ENCODE data around the gene LRIF1. TPM values are rescaled to one million over a fixed set of nuclear protein-coding genes. Genes with fewer than 3 reads are reported as not detected.
A peak's percentile ranks its signal among the peaks of the same experiment; 100 is the strongest.

LRIF1 gene
- total and polyA plus RNA-seq, 10 of the 15 experiments (the other 5 are each of a cell fraction or from before 2014, with no cell fraction given), result 9.7 to 20.3 (median 15.8) TPM

DNA sequence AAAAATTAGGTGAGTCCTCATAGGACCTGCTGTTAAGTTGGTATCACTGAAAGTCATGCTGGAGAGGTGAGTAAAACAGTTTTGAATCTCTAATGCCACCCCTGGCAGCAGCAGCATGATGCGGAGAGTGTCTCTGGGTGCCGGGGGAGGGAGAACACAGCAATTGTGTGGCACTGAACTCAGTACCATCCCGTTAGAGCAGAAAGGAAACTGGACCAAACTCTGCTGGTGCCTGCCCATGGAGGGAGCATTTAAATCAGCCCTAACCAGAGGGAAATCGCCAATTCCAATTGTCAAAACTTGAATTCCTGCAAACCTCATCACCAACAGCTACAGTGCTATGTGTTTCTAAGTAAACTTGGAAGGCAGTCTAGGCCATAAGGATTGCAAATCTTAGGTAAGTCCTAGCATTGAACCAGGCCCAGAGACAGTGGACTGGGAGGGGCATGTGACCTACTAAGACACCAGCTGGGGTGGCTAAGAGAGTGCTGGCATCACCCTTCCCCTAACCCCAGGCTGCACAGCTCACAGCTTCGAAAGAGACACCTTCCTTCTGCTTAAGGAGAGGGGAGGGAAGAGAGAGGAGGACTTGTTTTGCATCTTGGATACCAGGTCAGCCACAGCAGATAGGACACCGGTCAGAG lies 60.8 kb downstream of the LRIF1 start:
- H3K4me2 ChIP-seq (ENCODE audit: control insufficient read depth, insufficient read depth), result no peak overlapping the region
- no peak overlapping the region for H2AFZ ChIP-seq (ENCODE audit: control insufficient read depth, low read depth, low read length)
- H3K36me3 ChIP-seq (ENCODE audit: control insufficient read depth in 2 of 2, insufficient read depth in 2 of 2, low read length in 1 of 2), result peaks cover 6 to 12% of the 10 kb centered on the region in 2 experiments
- 84% methylated on average over 6 of the region's 6 CpGs for WGBS (ENCODE audit: insufficient coverage, insufficient replicate concordance, low lambda C conversion rate, missing lambda C conversion rate)
- FAIRE-seq, result peak; percentile 18
- in situ Hi-C loops (cut with MboI) (no loop called here), intact Hi-C loops (cut with micrococcal nuclease; ENCODE audit: unreplicated experiment) (no loop called here)
- BruUV-seq (replicated peaks), result no TSS peak
- no peak overlapping the region for H3K9ac ChIP-seq (ENCODE audit: control insufficient read depth, insufficient read depth, low read length)
- TF ChIP-seq, protein P1, sequence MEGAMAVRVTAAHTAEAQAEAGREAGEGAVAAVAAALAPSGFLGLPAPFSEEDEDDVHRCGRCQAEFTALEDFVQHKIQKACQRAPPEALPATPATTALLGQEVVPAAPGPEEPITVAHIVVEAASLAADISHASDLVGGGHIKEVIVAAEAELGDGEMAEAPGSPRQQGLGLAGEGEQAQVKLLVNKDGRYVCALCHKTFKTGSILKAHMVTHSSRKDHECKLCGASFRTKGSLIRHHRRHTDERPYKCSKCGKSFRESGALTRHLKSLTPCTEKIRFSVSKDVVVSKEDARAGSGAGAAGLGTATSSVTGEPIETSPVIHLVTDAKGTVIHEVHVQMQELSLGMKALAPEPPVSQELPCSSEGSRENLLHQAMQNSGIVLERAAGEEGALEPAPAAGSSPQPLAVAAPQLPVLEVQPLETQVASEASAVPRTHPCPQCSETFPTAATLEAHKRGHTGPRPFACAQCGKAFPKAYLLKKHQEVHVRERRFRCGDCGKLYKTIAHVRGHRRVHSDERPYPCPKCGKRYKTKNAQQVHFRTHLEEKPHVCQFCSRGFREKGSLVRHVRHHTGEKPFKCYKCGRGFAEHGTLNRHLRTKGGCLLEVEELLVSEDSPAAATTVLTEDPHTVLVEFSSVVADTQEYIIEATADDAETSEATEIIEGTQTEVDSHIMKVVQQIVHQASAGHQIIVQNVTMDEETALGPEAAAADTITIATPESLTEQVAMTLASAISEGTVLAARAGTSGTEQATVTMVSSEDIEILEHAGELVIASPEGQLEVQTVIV (IDR thresholded peaks at IDR 0.05; ENCODE audit: borderline replicate concordance, partially characterized antibody), result no peak
- TF ChIP-seq SRF (IDR thresholded peaks at IDR 0.05; ENCODE audit: low read depth in 2 of 2, low read length in 2 of 2) (no peak), EZH2 (IDR thresholded peaks at IDR 0.05; ENCODE audit: borderline replicate concordance, control insufficient read depth, low read depth, low read length) (no peak), POLR2AphosphoS2 (IDR thresholded peaks at IDR 0.05; ENCODE audit: low read depth, low read length) (peak; percentile 76), SREBF1 (IDR thresholded peaks at IDR 0.05; ENCODE audit: low read length) (no peak), WRNIP1 (IDR thresholded peaks at IDR 0.05; ENCODE audit: borderline replicate concordance, low read depth, low read length) (no peak), ETV6 (conservative IDR thresholded peaks at IDR 0.05 in 1 of 2, IDR thresholded peaks at IDR 0.05 in 1 of 2; ENCODE audit: borderline replicate concordance in 1 of 2, low read depth in 1 of 2) (no peak), DPF2 (IDR thresholded peaks at IDR 0.05) (no peak), MYC (IDR thresholded peaks at IDR 0.05; ENCODE audit: insufficient read depth, insufficient read length, insufficient replicate concordance, low read length, severe bottlenecking) (no peak), SMAD5 (IDR thresholded peaks at IDR 0.05; ENCODE audit: low read depth) (0 out of 2 replicates have a peak, but pooled peaks have one; percentile 54), POLR2A (IDR thresholded peaks at IDR 0.05; ENCODE audit: low read depth, low read length) (peak; percentile 57; the same call in 1 of the 2 replicates), POLR2AphosphoS5 (IDR thresholded peaks at IDR 0.05; ENCODE audit: low read length) (peak; percentile 37; the same call in 1 of the 2 replicates)
- TF ChIP-seq, protein P2, sequence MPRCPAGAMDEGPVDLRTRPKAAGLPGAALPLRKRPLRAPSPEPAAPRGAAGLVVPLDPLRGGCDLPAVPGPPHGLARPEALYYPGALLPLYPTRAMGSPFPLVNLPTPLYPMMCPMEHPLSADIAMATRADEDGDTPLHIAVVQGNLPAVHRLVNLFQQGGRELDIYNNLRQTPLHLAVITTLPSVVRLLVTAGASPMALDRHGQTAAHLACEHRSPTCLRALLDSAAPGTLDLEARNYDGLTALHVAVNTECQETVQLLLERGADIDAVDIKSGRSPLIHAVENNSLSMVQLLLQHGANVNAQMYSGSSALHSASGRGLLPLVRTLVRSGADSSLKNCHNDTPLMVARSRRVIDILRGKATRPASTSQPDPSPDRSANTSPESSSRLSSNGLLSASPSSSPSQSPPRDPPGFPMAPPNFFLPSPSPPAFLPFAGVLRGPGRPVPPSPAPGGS (IDR thresholded peaks at IDR 0.05; ENCODE audit: borderline replicate concordance, insufficient read depth, low read depth, low read length, poor library complexity, severe bottlenecking), result peak; percentile 26
- no peak for DNase-seq (ENCODE audit: low read depth, low spot score)
- H3K4me1 ChIP-seq (ENCODE audit: control insufficient read depth, insufficient read depth, low read length), result no peaks in the 10 kb centered on the region
- H3K27ac ChIP-seq (ENCODE audit: control insufficient read depth, insufficient read depth), result no peak overlapping the region
- ChIA-PET CTCF (no interaction called here), RAD21 (ENCODE audit: unreplicated experiment) (no interaction called here), SMC1A (ENCODE audit: uncharacterized antibody, unreplicated experiment) (no interaction called here), POLR2A (no interaction called here)
- no peaks in the 10 kb centered on the region for H3K9me3 ChIP-seq (replicated peaks; ENCODE audit: control insufficient read depth, insufficient read depth, low read length)
- no peaks in the 10 kb centered on the region for H3K27me3 ChIP-seq (replicated peaks in 1 of 2; ENCODE audit: control insufficient read depth in 2 of 2, insufficient read depth in 2 of 2, low read length in 1 of 2)
- no peaks in the 10 kb centered on the region for H3K79me2 ChIP-seq (ENCODE audit: control insufficient read depth, insufficient read depth, low read length)
- H3K4me3 ChIP-seq, result no peak overlapping the region
- H4K20me1 ChIP-seq (ENCODE audit: control insufficient read depth, insufficient read depth), result no peaks in the 10 kb centered on the region; the same call in 1 of the 2 replicates
- ATAC-seq, result peak; percentile 37

Measured in GM12878 (cell line).